Adipocyte (in vitro differentiated cells): ENCODE results near the gene CFAP299.
A peak's percentile ranks its signal among the peaks of the same experiment; 100 is the strongest.

ENCODE experiments used
- DNase-seq: peaks from one replicate; pipeline ENCODE4 v3.0.0-alpha.2; 2015; ENCODE audit warnings: low read depth
- H3K27me3 ChIP-seq: replicated peaks from 2 replicates; pipeline ENCODE4 v1.7.0; 2013; ENCODE audit warnings: mild to moderate bottlenecking, low read length, moderate library complexity; ENCODE audit not compliant: control insufficient read depth, insufficient read depth
- H3K36me3 ChIP-seq: 2 replicates; pipeline ENCODE4 v1.7.0; 2013; ENCODE audit warnings: low read length, mild to moderate bottlenecking, moderate library complexity; ENCODE audit not compliant: control insufficient read depth, insufficient read depth, severe bottlenecking
- H3K4me1 ChIP-seq: 2 replicates; pipeline ENCODE4 v1.7.0; 2013; ENCODE audit warnings: mild to moderate bottlenecking, low read length, moderate library complexity; ENCODE audit not compliant: control insufficient read depth, insufficient read depth
- H3K4me3 ChIP-seq: 2 replicates; pipeline ENCODE4 v1.7.0; 2013; ENCODE audit warnings: mild to moderate bottlenecking, low read length, moderate library complexity
- H3K9ac ChIP-seq: 2 replicates; pipeline ENCODE4 v1.7.0; 2013; ENCODE audit warnings: mild to moderate bottlenecking, low read length, moderate library complexity
- H3K9me3 ChIP-seq: 2 replicates; pipeline ENCODE4 v1.7.0; 2013; ENCODE audit warnings: mild to moderate bottlenecking, low read length, moderate library complexity; ENCODE audit not compliant: control insufficient read depth

CFAP299 gene

DNA sequence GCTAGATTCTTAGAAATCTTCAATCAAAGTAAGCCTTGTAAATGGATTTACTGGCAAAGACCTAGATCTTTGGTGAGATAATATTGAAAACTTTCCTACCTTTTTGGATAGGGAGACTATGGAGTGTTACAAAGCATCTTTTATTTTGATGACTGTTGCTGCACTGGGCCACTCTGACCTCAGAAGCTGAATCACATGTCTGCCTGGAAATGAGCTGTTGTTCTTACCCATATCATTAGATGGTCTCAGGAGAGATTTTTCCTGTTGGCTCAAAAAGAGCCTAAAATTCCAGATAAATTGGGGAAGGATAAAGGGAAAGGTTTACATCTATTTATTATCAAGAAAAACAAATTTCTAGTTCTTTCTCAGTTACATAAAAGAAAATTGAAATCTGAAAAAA, 567.5 kb downstream of the CFAP299 start:
- no peak for DNase-seq
- no peak overlapping the region for H3K4me3 ChIP-seq
- no peak overlapping the region for H3K9ac ChIP-seq
- peaks cover 12% of the 10 kb centered on the region for H3K9me3 ChIP-seq
- H3K4me1 ChIP-seq: no peaks in the 10 kb centered on the region
- H3K36me3 ChIP-seq: no peaks in the 10 kb centered on the region
- H3K27me3 ChIP-seq: no peaks in the 10 kb centered on the region

DNA sequence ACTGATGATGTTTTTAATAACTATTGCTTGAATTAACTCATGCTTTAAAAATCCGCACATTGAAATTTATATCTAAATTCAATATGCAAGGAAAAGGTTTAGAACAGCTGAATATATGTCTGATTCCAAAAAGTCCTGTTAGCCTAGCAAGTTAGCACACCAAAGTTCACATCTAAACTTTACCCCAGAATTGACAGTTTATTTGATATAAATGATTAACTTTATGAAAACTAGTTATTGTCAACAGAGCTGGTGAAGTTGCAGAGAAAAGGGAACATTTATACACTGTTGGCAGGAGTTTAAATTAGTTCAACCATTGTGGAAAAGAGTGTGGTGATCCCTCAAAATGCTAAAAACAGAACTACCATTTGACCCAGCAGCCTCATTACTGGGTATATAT, 574.4 kb downstream of the CFAP299 start:
- H3K9me3 ChIP-seq: peaks cover 12% of the 10 kb centered on the region
- H3K4me1 ChIP-seq: peaks cover 3% of the 10 kb centered on the region
- H3K4me3 ChIP-seq: no peak overlapping the region
- no peaks in the 10 kb centered on the region for H3K36me3 ChIP-seq
- DNase-seq: no peak
- no peaks in the 10 kb centered on the region for H3K27me3 ChIP-seq
- H3K9ac ChIP-seq: no peak overlapping the region

DNA sequence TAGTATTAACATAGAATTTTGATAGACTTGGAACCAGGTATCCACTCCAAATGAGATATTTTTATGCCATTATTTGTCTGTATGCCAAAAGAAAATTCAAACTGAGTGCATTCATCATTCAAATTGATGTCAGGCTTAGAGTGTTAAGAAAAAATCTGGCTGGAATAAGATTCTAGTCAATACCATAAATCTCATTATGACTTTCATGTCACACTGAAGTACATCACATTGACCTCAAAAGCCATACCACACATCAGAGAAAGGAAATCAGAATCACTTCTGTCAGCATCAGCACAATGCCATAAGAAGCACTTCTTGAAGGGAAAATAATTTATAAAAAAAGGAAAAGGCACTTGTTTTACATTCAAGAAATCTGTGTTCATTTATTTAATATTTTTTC, 575.9 kb downstream of the CFAP299 start:
- no peak overlapping the region for H3K9ac ChIP-seq
- H3K9me3 ChIP-seq: peaks cover 12% of the 10 kb centered on the region
- H3K27me3 ChIP-seq: no peaks in the 10 kb centered on the region
- no peaks in the 10 kb centered on the region for H3K36me3 ChIP-seq
- no peak overlapping the region for H3K4me3 ChIP-seq
- DNase-seq: no peak
- peaks cover 3% of the 10 kb centered on the region for H3K4me1 ChIP-seq

DNA sequence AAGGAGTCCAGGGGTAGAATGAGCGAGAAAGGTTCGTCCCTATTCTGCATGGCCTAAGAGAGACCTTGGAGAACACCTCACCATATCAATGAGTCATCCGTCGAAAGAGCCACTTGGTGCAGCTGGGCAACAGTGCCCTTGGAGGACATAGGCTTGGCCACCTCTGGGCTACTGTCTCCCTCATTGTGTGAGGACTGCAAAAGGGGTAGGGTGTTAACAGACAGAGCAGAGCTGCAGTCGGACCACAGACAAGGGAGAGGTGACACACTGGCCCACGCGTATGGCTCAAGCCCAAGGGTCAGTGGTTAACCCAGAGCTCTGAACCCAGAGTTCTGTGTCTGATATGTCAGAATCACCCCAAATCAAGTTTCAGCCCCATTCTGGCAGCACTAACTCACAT, 576.8 kb downstream of the CFAP299 start:
- H3K36me3 ChIP-seq: no peaks in the 10 kb centered on the region
- H3K9me3 ChIP-seq: peaks cover 5% of the 10 kb centered on the region
- no peak overlapping the region for H3K9ac ChIP-seq
- no peak for DNase-seq
- H3K27me3 ChIP-seq: no peaks in the 10 kb centered on the region
- H3K4me3 ChIP-seq: no peak overlapping the region
- H3K4me1 ChIP-seq: peaks cover 3% of the 10 kb centered on the region

DNA sequence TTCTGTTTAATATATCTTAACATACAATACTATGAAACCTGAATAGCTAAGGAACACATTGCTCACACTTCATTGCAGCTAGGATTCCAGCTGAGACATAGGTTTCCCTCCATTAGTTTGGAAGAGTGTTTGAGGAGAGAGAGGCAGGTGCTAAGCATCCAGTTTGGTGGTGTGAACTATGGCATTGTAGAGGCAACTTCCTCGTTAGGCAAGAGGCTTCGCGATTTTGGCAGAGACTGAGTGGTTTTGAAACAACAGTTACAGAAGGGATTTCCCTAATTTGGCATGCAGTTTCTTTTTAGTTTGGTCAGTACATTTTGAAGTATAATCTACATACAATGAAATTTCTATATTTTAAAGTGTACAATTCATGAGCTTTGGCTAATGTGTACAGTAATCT, 577.9 kb downstream of the CFAP299 start:
- Histone ChIP-seq H3K36me3 (no peaks in the 10 kb centered on the region), H3K9ac (no peak overlapping the region), H3K4me1 (peaks cover 8% of the 10 kb centered on the region), H3K27me3 (no peaks in the 10 kb centered on the region), H3K9me3 (no peaks in the 10 kb centered on the region), H3K4me3 (no peak overlapping the region)
- no peak for DNase-seq

DNA sequence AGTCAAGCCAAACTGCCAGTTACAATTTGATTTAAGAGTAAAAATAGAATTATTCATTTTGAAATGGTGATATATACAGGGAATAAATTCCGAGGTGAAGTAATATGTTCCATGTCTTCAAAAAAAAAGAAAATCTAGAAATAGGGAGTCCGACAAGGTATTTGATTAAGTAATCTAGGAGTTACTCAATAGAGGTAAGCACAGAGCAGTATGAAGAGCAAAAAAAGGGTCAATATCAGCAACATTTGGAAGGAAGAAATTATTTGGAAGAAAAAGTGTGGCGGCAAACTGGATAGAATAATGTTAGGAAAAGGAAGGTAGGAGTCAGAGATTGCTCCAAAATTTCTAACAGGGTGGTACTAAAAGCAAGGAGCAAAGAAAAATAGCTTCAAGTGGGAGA, 581.2 kb downstream of the CFAP299 start:
- no peaks in the 10 kb centered on the region for H3K27me3 ChIP-seq
- H3K9me3 ChIP-seq: no peaks in the 10 kb centered on the region
- DNase-seq: no peak
- peaks cover 8% of the 10 kb centered on the region for H3K4me1 ChIP-seq
- H3K4me3 ChIP-seq: no peak overlapping the region
- H3K9ac ChIP-seq: no peak overlapping the region
- H3K36me3 ChIP-seq: no peaks in the 10 kb centered on the region

DNA sequence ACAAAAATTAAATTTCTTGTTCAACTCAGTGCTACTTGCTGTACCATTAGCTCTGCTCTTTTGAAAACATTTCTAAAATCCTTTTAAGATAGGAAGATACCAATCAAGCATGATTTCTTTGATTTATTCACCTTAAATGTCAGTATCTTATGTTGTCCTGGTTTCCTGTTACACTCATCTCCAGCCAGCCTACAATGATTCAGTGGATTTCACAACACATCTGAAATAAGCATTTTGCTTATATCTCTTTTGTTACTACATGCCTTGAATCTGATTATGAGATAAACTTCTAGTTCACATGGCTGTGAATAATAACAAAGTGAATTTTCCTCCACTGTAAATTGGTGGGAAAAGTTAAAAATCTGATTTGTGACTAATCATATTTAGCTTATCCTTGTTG, 582.5 kb downstream of the CFAP299 start:
- no peaks in the 10 kb centered on the region for H3K9me3 ChIP-seq
- H3K27me3 ChIP-seq: no peaks in the 10 kb centered on the region
- DNase-seq: peak; percentile 75
- H3K9ac ChIP-seq: no peak overlapping the region
- no peaks in the 10 kb centered on the region for H3K36me3 ChIP-seq
- no peak overlapping the region for H3K4me3 ChIP-seq
- H3K4me1 ChIP-seq: peaks cover 8% of the 10 kb centered on the region

DNA sequence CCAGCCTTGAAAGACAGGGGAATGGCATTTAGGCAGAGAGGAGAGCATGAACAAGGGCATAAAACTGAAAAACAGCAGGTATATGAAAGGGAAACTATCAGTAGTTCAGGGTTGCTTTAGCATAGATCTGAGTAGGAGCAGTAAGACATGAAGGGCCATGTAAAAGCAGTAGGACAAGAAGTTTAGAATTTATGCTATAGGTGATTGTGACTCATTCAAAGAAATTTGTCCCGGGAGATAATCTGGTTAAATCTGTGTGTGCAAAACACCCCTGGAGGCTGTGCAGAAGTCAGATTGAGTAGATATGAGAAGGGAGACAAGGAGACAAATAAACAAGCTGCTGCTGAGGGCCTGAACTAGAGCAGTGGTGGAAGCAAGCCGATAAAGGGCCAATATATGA, 585.9 kb downstream of the CFAP299 start:
- Histone ChIP-seq H3K27me3 (no peaks in the 10 kb centered on the region), H3K9ac (no peak overlapping the region), H3K36me3 (no peaks in the 10 kb centered on the region), H3K4me1 (peaks cover 5% of the 10 kb centered on the region), H3K9me3 (no peaks in the 10 kb centered on the region), H3K4me3 (no peak overlapping the region)
- no peak for DNase-seq

DNA sequence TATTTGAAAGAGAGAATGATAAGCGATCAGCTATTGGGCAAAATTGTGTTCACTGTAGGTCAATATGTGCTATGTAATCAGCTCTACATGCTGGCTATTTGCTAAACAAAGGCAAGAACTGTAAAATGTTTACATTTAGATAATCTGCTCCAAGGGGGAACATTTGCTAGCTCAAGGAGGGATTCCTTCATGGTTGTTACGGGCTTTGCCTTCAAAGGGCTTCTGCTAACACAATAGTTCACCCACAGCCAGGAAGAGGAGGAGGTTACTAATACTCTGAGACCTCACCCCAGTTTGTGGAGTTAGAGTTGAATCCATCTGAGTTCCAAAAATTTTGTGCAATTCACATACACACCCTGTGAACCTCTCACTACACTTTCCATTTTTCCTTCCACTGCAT, 587.4 kb downstream of the CFAP299 start:
- H3K27me3 ChIP-seq: no peaks in the 10 kb centered on the region
- no peak for DNase-seq
- H3K9me3 ChIP-seq: no peaks in the 10 kb centered on the region
- H3K4me1 ChIP-seq: peaks cover 9% of the 10 kb centered on the region
- no peaks in the 10 kb centered on the region for H3K36me3 ChIP-seq
- no peak overlapping the region for H3K9ac ChIP-seq
- no peak overlapping the region for H3K4me3 ChIP-seq

DNA sequence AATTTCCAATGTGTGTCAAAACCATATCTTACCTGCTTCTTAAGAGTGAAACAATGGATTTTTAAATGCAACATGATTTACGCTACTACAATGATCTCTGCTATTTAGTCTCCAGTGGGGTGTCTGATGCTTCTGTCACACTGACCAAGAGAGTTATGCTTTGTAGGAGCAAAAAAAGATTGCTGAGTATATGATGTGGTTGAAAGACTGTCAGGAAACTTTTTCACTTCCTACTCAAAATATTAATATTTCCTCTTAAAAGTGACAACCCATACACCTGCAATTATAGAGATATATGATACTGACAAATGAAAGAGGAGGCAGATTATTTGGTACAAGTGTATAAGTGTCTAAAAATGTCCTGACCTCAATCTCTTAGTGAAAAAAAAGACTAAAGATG, 589.8 kb downstream of the CFAP299 start:
- no peak overlapping the region for H3K9ac ChIP-seq
- DNase-seq: no peak
- no peak overlapping the region for H3K4me3 ChIP-seq
- H3K4me1 ChIP-seq: peaks cover 5% of the 10 kb centered on the region
- H3K36me3 ChIP-seq: no peaks in the 10 kb centered on the region
- no peaks in the 10 kb centered on the region for H3K27me3 ChIP-seq
- H3K9me3 ChIP-seq: no peaks in the 10 kb centered on the region

DNA sequence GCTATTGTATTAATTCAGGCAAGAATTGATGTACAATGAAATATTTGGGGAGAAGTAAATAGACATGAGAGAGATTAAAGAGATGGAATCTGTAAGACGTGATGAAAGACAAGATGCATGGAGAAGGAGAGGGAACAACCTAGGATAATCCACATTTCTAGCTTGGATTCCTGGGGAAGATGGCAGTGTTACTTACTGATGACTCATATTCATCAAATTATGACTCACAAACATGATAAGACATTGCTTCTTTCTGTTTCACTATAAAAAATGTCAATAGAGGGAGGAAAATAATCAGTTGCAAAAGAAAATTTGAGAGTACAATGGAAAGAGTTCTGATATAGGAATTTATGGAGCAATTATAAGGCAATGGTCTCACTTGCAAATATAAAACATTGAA, 590.9 kb downstream of the CFAP299 start:
- H3K9me3 ChIP-seq: no peaks in the 10 kb centered on the region
- no peaks in the 10 kb centered on the region for H3K36me3 ChIP-seq
- DNase-seq: peak; percentile 47
- H3K9ac ChIP-seq: no peak overlapping the region
- H3K27me3 ChIP-seq: no peaks in the 10 kb centered on the region
- H3K4me1 ChIP-seq: peaks cover 5% of the 10 kb centered on the region
- no peak overlapping the region for H3K4me3 ChIP-seq

DNA sequence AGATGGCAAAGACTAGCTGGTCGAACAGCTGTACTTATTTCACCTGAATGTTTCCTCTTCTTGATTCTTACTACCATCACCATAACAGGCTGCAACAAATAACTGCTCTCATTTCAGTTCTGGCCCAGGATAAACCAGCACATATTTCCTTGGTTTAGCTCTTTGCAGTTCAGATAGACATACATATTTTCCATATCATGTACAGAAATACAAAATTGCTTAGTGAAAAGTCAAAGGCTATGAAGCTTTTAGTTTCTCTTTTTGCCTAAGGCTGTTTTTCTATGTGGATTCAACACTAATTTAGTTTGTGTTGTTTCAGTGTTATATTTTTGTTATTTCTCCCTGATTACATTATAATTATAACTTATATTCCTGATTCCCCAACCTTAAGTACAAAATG, 591.4 kb downstream of the CFAP299 start:
- no peaks in the 10 kb centered on the region for H3K27me3 ChIP-seq
- peaks cover 5% of the 10 kb centered on the region for H3K4me1 ChIP-seq
- no peak overlapping the region for H3K9ac ChIP-seq
- no peak overlapping the region for H3K4me3 ChIP-seq
- H3K36me3 ChIP-seq: no peaks in the 10 kb centered on the region
- DNase-seq: peak; percentile 50
- H3K9me3 ChIP-seq: no peaks in the 10 kb centered on the region
